HG02840 (cell line): ENCODE data around the gene MYO1D.
"Not testable (repeated sequence)": the region's sequence is repeated elsewhere in the genome, so short reads cannot be mapped to it uniquely, and the experiment has no call there.

Experiments used
- ATAC-seq: cut with Tn5 transposase; IDR thresholded peaks from one replicate; pipeline ENCODE4 v1.9.1; 2021; ENCODE audit warnings: mild to moderate bottlenecking, moderate library complexity, moderate number of reproducible peaks; ENCODE audit not compliant: unreplicated experiment, low FRiP score

MYO1D gene

GRCh38 chr17:32876417-32877163, at the start of gene MYO1D:
MYO1D (minus strand) TSS chr17:32877124; CDS start chr17:32876872, 252 bp downstream.
- ATAC-seq, result peak; percentile 64

- no peak for ATAC-seq
These were observed 49.3 kb upstream of the MYO1D start for GRCh38 chr17:32926183-32926582.

- ATAC-seq, result not testable (repeated sequence)
These were observed 47.0 kb upstream of the MYO1D start for GRCh38 chr17:32923905-32924304.

- ATAC-seq, result no peak
These were observed 44.1 kb upstream of the MYO1D start for GRCh38 chr17:32921017-32921416.

GRCh38 chr17:32920293-32920692, 43.4 kb upstream of the MYO1D start:
- ATAC-seq, result no peak

GRCh38 chr17:32919876-32920275, 43.0 kb upstream of the MYO1D start:
- not testable (repeated sequence) for ATAC-seq

GRCh38 chr17:32917842-32918241, 40.9 kb upstream of the MYO1D start:
- no peak for ATAC-seq

GRCh38 chr17:32917081-32917480, 40.2 kb upstream of the MYO1D start:
- no peak for ATAC-seq

GRCh38 chr17:32916134-32916533, 39.2 kb upstream of the MYO1D start:
- ATAC-seq, result no peak

- ATAC-seq, result no peak
These were observed 38.3 kb upstream of the MYO1D start for GRCh38 chr17:32915245-32915644.

GRCh38 chr17:32914181-32914580, 37.3 kb upstream of the MYO1D start:
- no peak for ATAC-seq

- no peak for ATAC-seq
These were observed 36.7 kb upstream of the MYO1D start for GRCh38 chr17:32913593-32913992.

- no peak for ATAC-seq
These were observed 35.4 kb upstream of the MYO1D start for GRCh38 chr17:32912218-32912897.

- ATAC-seq, result no peak
These were observed 33.8 kb upstream of the MYO1D start for GRCh38 chr17:32910769-32911168.

GRCh38 chr17:32909787-32910369, 33.0 kb upstream of the MYO1D start:
- no peak for ATAC-seq

- ATAC-seq, result no peak
These were observed 30.7 kb upstream of the MYO1D start for GRCh38 chr17:32907583-32907982.

- ATAC-seq, result no peak
These were observed 28.0 kb upstream of the MYO1D start for GRCh38 chr17:32904891-32905290.

- no peak for ATAC-seq
These were observed 27.1 kb upstream of the MYO1D start for GRCh38 chr17:32903774-32904673.

- no peak for ATAC-seq
These were observed 24.8 kb upstream of the MYO1D start for GRCh38 chr17:32901743-32902142.

- no peak for ATAC-seq
These were observed 22.5 kb upstream of the MYO1D start for GRCh38 chr17:32899236-32900013.
